ENCODE results near the gene GCKR. TPM values are rescaled to one million over a fixed set of nuclear protein-coding genes. Genes with fewer than 3 reads are reported as not detected.

Gene GCKR
- total and polyA plus RNA-seq, 7 experiments from 2014 or later: not detected

- Histone ChIP-seq H3K9me3 (ENCODE audit: control insufficient read depth in 2 of 3, low read length in 3 of 3) (no peaks in the 10 kb centered on the region), H3K36me3 (ENCODE audit: control insufficient read depth in 2 of 3, insufficient read depth in 3 of 3, low read length in 3 of 3) (no peaks in the 10 kb centered on the region), H3K4me3 (ENCODE audit: low read length) (no peak overlapping the region), H3K27me3 (ENCODE audit: control insufficient read depth in 2 of 2, insufficient read depth in 2 of 2, low read length in 2 of 2) (peaks cover 0 to under 1% of the 10 kb centered on the region in 2 donors), H3K4me1 (ENCODE audit: control insufficient read depth in 2 of 2, insufficient read depth in 2 of 2, low read length in 2 of 2) (no peaks in the 10 kb centered on the region), H3K27ac (ENCODE audit: low read depth, low read length) (no peak overlapping the region)
- Mint-ChIP-seq H3K4me3 (no peak overlapping the region), H3K36me3 (no peaks in the 10 kb centered on the region), H3K27ac (no peak overlapping the region), H3K27me3 (peaks cover 15 to 31% (median 19%) of the 10 kb centered on the region in 5 donors), H3K9me3 (peaks cover 0 to 2% (median 0%) of the 10 kb centered on the region in 11 donors), H3K4me1 (no peaks in the 10 kb centered on the region)
- intact Hi-C loops (cut with micrococcal nuclease): no loop called here
- DNase-seq: no peak
- POLR2A ChIA-PET: no interaction called here
- CTCF ChIA-PET: no interaction called here
- no peak for ATAC-seq
These were observed 5.5 kb downstream of the GCKR start for GRCh38 chr2:27502142-27502541.

- Histone ChIP-seq H3K4me1 (ENCODE audit: control insufficient read depth in 2 of 2, insufficient read depth in 2 of 2, low read length in 2 of 2) (no peaks in the 10 kb centered on the region), H3K9me3 (ENCODE audit: control insufficient read depth in 2 of 3, low read length in 3 of 3) (no peaks in the 10 kb centered on the region), H3K36me3 (ENCODE audit: control insufficient read depth in 2 of 3, insufficient read depth in 3 of 3, low read length in 3 of 3) (no peaks in the 10 kb centered on the region), H3K4me3 (ENCODE audit: low read length) (no peak overlapping the region), H3K27me3 (ENCODE audit: control insufficient read depth in 2 of 2, insufficient read depth in 2 of 2, low read length in 2 of 2) (no peaks in the 10 kb centered on the region), H3K27ac (ENCODE audit: low read depth, low read length) (no peak overlapping the region)
- intact Hi-C loops (cut with micrococcal nuclease): no loop called here
- H3K4me3 Mint-ChIP-seq: no peak overlapping the region
- no peaks in the 10 kb centered on the region for H3K4me1 Mint-ChIP-seq
- H3K27me3 Mint-ChIP-seq: peaks cover 0 to 15% (median 0%) of the 10 kb centered on the region in 5 donors
- no peaks in the 10 kb centered on the region for H3K9me3 Mint-ChIP-seq
- POLR2A ChIA-PET: no interaction called here
- DNase-seq (no peak), ATAC-seq (no peak)
- CTCF ChIA-PET: no interaction called here
- no peaks in the 10 kb centered on the region for H3K36me3 Mint-ChIP-seq
- peak overlapping the region in 1 of 9 donors; percentile 6 for H3K27ac Mint-ChIP-seq
These were observed 9.9 kb downstream of the GCKR start for GRCh38 chr2:27506587-27506986.

DNA sequence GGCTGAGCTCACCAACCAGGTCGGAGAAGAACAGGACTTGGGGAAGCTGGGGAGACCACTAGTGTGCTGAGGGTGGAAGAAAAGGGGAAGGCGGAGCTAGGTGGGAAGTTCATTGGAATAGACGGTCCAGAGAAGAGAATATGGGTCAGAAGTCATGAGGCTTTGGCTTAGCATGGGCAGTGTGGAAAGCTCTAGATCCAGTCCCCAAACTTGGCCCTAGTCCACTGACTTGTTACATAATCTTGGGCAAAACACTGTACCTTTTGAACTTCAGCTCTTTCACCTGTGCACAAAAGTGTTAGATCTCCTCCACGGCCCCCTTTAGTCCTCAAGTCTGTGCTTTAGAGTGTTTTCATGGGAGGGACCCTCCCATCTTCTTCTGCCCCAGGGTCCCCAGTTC, 10.7 kb downstream of the GCKR start:
- no peak for ATAC-seq
- no peak for DNase-seq
- no peak overlapping the region for H3K4me3 ChIP-seq (ENCODE audit: low read length)
- Mint-ChIP-seq H3K9me3 (no peaks in the 10 kb centered on the region), H3K36me3 (no peaks in the 10 kb centered on the region), H3K27ac (no peak overlapping the region), H3K4me1 (no peaks in the 10 kb centered on the region), H3K4me3 (no peak overlapping the region), H3K27me3 (peaks cover 0 to 16% (median 0%) of the 10 kb centered on the region in 5 donors)
- POLR2A ChIA-PET: interaction anchor here (0.6 to 0.7 kb wide), 2 partner anchors 14 to 79 kb away, joined by 3 to 4 read pairs; partner anchors contain the start of gene NRBP1
- CTCF ChIA-PET: no interaction called here
- intact Hi-C loops (cut with micrococcal nuclease): no loop called here
- H3K27ac ChIP-seq (ENCODE audit: low read depth, low read length): no peak overlapping the region
- H3K9me3 ChIP-seq (ENCODE audit: control insufficient read depth in 2 of 3, low read length in 3 of 3): no peaks in the 10 kb centered on the region
- H3K27me3 ChIP-seq (ENCODE audit: control insufficient read depth in 2 of 2, insufficient read depth in 2 of 2, low read length in 2 of 2): no peaks in the 10 kb centered on the region
- no peaks in the 10 kb centered on the region for H3K36me3 ChIP-seq (ENCODE audit: control insufficient read depth in 2 of 3, insufficient read depth in 3 of 3, low read length in 3 of 3)
- no peaks in the 10 kb centered on the region for H3K4me1 ChIP-seq (ENCODE audit: control insufficient read depth in 2 of 2, insufficient read depth in 2 of 2, low read length in 2 of 2)

GRCh38 chr2:27509326-27509725, 12.7 kb downstream of the GCKR start:
- no peak for ATAC-seq
- no peaks in the 10 kb centered on the region for H3K27me3 ChIP-seq (ENCODE audit: control insufficient read depth in 2 of 2, insufficient read depth in 2 of 2, low read length in 2 of 2)
- H3K27ac ChIP-seq (ENCODE audit: low read depth, low read length): no peak overlapping the region
- no peak for DNase-seq
- no peaks in the 10 kb centered on the region for H3K36me3 ChIP-seq (ENCODE audit: control insufficient read depth in 2 of 3, insufficient read depth in 3 of 3, low read length in 3 of 3)
- no peaks in the 10 kb centered on the region for H3K9me3 Mint-ChIP-seq
- H3K4me3 Mint-ChIP-seq: no peak overlapping the region
- no peak overlapping the region for H3K4me3 ChIP-seq (ENCODE audit: low read length)
- no peaks in the 10 kb centered on the region for H3K4me1 Mint-ChIP-seq
- ChIA-PET POLR2A (no interaction called here), CTCF (no interaction called here)
- no peaks in the 10 kb centered on the region for H3K4me1 ChIP-seq (ENCODE audit: control insufficient read depth in 2 of 2, insufficient read depth in 2 of 2, low read length in 2 of 2)
- no peak overlapping the region for H3K27ac Mint-ChIP-seq
- H3K27me3 Mint-ChIP-seq: peaks cover 5 to 27% (median 18%) of the 10 kb centered on the region in 5 donors
- H3K36me3 Mint-ChIP-seq: no peaks in the 10 kb centered on the region
- no peaks in the 10 kb centered on the region for H3K9me3 ChIP-seq (ENCODE audit: control insufficient read depth in 2 of 3, low read length in 3 of 3)
- intact Hi-C loops (cut with micrococcal nuclease): no loop called here

- no peaks in the 10 kb centered on the region for H3K9me3 Mint-ChIP-seq
- H3K27me3 Mint-ChIP-seq: peaks cover 5 to 34% (median 21%) of the 10 kb centered on the region in 5 donors
- ATAC-seq (no peak), DNase-seq (no peak)
- no peak overlapping the region for H3K27ac ChIP-seq (ENCODE audit: low read depth, low read length)
- no peak overlapping the region for H3K4me3 ChIP-seq (ENCODE audit: low read length)
- H3K36me3 ChIP-seq (ENCODE audit: control insufficient read depth in 2 of 3, insufficient read depth in 3 of 3, low read length in 3 of 3): no peaks in the 10 kb centered on the region
- ChIA-PET CTCF (no interaction called here), POLR2A (interaction anchor here (0.7 kb wide), 1 partner anchor 69 kb away, joined by 4 read pairs; no protein-coding TSS in a partner anchor)
- H3K9me3 ChIP-seq (ENCODE audit: control insufficient read depth in 2 of 3, low read length in 3 of 3): no peaks in the 10 kb centered on the region
- no peak overlapping the region for H3K27ac Mint-ChIP-seq
- no peaks in the 10 kb centered on the region for H3K36me3 Mint-ChIP-seq
- no peaks in the 10 kb centered on the region for H3K4me1 Mint-ChIP-seq
- H3K27me3 ChIP-seq (ENCODE audit: control insufficient read depth in 2 of 2, insufficient read depth in 2 of 2, low read length in 2 of 2): no peaks in the 10 kb centered on the region
- H3K4me1 ChIP-seq (ENCODE audit: control insufficient read depth in 2 of 2, insufficient read depth in 2 of 2, low read length in 2 of 2): no peaks in the 10 kb centered on the region
- no peak overlapping the region for H3K4me3 Mint-ChIP-seq
- intact Hi-C loops (cut with micrococcal nuclease): no loop called here
These were observed 21.6 kb downstream of the GCKR start for GRCh38 chr2:27518113-27518781.

GRCh38 chr2:27518782-27519113, 22.1 kb downstream of the GCKR start:
- H3K27ac ChIP-seq (ENCODE audit: low read depth, low read length): no peak overlapping the region
- no peaks in the 10 kb centered on the region for H3K27me3 ChIP-seq (ENCODE audit: control insufficient read depth in 2 of 2, insufficient read depth in 2 of 2, low read length in 2 of 2)
- CTCF ChIA-PET: no interaction called here
- H3K4me1 ChIP-seq (ENCODE audit: control insufficient read depth in 2 of 2, insufficient read depth in 2 of 2, low read length in 2 of 2): no peaks in the 10 kb centered on the region
- no peaks in the 10 kb centered on the region for H3K36me3 Mint-ChIP-seq
- intact Hi-C loops (cut with micrococcal nuclease): no loop called here
- peaks cover 4 to 30% (median 19%) of the 10 kb centered on the region in 5 donors for H3K27me3 Mint-ChIP-seq
- DNase-seq (no peak), ATAC-seq (no peak)
- H3K27ac Mint-ChIP-seq: no peak overlapping the region
- no peaks in the 10 kb centered on the region for H3K36me3 ChIP-seq (ENCODE audit: control insufficient read depth in 2 of 3, insufficient read depth in 3 of 3, low read length in 3 of 3)
- H3K4me3 Mint-ChIP-seq: no peak overlapping the region
- POLR2A ChIA-PET: interaction anchor here (0.6 to 0.7 kb wide), 2 partner anchors 68 to 393 kb away, joined by 4 to 6 read pairs; no protein-coding TSS in a partner anchor
- no peak overlapping the region for H3K4me3 ChIP-seq (ENCODE audit: low read length)
- no peaks in the 10 kb centered on the region for H3K9me3 Mint-ChIP-seq
- no peaks in the 10 kb centered on the region for H3K4me1 Mint-ChIP-seq
- H3K9me3 ChIP-seq (ENCODE audit: control insufficient read depth in 2 of 3, low read length in 3 of 3): no peaks in the 10 kb centered on the region

GRCh38 chr2:27520316-27520715, 23.7 kb downstream of the GCKR start:
- Histone ChIP-seq H3K9me3 (ENCODE audit: control insufficient read depth in 2 of 3, low read length in 3 of 3) (no peaks in the 10 kb centered on the region), H3K4me3 (ENCODE audit: low read length) (no peak overlapping the region), H3K27me3 (ENCODE audit: control insufficient read depth in 2 of 2, insufficient read depth in 2 of 2, low read length in 2 of 2) (no peaks in the 10 kb centered on the region), H3K27ac (ENCODE audit: low read depth, low read length) (no peak overlapping the region), H3K4me1 (ENCODE audit: control insufficient read depth in 2 of 2, insufficient read depth in 2 of 2, low read length in 2 of 2) (no peaks in the 10 kb centered on the region), H3K36me3 (ENCODE audit: control insufficient read depth in 2 of 3, insufficient read depth in 3 of 3, low read length in 3 of 3) (no peaks in the 10 kb centered on the region)
- Mint-ChIP-seq H3K27ac (no peak overlapping the region), H3K27me3 (peaks cover 2 to 32% (median 24%) of the 10 kb centered on the region in 5 donors), H3K36me3 (no peaks in the 10 kb centered on the region), H3K9me3 (no peaks in the 10 kb centered on the region), H3K4me1 (no peaks in the 10 kb centered on the region), H3K4me3 (no peak overlapping the region)
- ChIA-PET POLR2A (no interaction called here), CTCF (no interaction called here)
- DNase-seq (no peak), ATAC-seq (no peak)
- intact Hi-C loops (cut with micrococcal nuclease): no loop called here

Data from naive thymus-derived CD4-positive, alpha-beta T cell (primary cell).